ENCODE results near the gene BRS3. TPM values are rescaled to one million over a fixed set of nuclear protein-coding genes. Genes with fewer than 3 reads are reported as not detected.

Gene BRS3
- total RNA-seq, 2 donors from 2014 or later, result not detected

DNA sequence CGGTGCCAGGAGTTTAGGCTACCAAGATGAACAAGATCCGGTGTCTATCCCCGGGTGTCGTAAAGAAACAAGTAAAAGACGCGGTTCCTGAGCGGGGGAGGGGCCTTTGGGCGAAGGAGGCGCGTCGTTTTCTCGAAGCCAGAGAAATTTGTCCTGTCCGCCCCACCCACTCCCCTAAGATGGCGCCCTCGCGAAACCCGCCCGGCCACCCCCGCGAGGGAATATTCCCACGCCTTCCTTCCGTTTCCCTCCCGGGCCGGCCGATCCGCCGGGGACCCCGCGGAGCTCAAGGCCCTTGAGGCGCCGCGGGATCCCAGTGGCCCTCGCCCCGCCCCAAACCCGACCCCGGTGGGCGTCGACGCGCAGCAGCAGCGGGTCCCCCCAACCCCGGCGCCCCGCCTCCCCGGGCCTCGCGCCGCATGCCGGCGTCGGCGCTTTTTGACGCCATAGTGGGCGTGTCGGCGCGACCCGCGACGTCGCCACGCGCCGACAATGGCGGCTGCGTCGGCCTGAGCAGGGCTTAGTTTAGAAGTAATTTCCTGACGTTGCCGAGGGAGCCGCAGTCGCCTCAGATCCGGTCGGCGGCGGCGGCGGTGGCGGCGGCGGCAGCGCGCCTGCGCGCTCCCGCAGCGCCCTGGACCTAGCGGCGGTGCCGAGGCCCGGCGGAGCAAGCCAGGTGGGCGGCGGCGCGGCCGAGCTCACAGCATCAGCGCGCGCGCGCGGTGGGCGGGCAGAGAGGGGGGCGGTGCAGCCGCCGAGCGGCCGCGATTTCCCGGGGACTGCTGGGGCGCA is 9.2 kb downstream of the BRS3 start:
- H3K36me3 ChIP-seq (ENCODE audit: control insufficient read depth, insufficient read depth, low read length), result peaks cover 27% of the 10 kb centered on the region
- 0 to 3% methylated on average over 6 to 98 of the region's 111 CpGs for WGBS, 2 experiments (ENCODE audit: insufficient coverage in 1 of 2, insufficient read length in 1 of 2)
- peak overlapping the region; percentile 92 for H3K27ac ChIP-seq (ENCODE audit: low read depth, low read length)
- Mint-ChIP-seq H3K27me3 (ENCODE audit: insufficient read depth) (no peaks in the 10 kb centered on the region), H3K9me3 (peaks cover 40% of the 10 kb centered on the region), H3K36me3 (ENCODE audit: low read depth) (peaks cover 8% of the 10 kb centered on the region), H3K4me1 (peaks cover 6% of the 10 kb centered on the region), H3K4me3 (peak overlapping the region; percentile 83), H3K27ac (peak overlapping the region; percentile 96)
- no peaks in the 10 kb centered on the region for H3K9me3 ChIP-seq (ENCODE audit: control insufficient read depth, low read length)
- H3K4me3 ChIP-seq (ENCODE audit: low read length), result peak overlapping the region; percentile 91
- peak; percentile 87 for DNase-seq
- no peaks in the 10 kb centered on the region for H3K4me1 ChIP-seq (ENCODE audit: control insufficient read depth, insufficient read depth, low read length)
- peak overlapping the region; percentile 77 for H3K9ac ChIP-seq (ENCODE audit: extremely low read depth, low read length, poor library complexity, severe bottlenecking)
- TF ChIP-seq, protein P1, sequence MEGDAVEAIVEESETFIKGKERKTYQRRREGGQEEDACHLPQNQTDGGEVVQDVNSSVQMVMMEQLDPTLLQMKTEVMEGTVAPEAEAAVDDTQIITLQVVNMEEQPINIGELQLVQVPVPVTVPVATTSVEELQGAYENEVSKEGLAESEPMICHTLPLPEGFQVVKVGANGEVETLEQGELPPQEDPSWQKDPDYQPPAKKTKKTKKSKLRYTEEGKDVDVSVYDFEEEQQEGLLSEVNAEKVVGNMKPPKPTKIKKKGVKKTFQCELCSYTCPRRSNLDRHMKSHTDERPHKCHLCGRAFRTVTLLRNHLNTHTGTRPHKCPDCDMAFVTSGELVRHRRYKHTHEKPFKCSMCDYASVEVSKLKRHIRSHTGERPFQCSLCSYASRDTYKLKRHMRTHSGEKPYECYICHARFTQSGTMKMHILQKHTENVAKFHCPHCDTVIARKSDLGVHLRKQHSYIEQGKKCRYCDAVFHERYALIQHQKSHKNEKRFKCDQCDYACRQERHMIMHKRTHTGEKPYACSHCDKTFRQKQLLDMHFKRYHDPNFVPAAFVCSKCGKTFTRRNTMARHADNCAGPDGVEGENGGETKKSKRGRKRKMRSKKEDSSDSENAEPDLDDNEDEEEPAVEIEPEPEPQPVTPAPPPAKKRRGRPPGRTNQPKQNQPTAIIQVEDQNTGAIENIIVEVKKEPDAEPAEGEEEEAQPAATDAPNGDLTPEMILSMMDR (conservative IDR thresholded peaks at IDR 0.05), result no peak
- no peaks in the 10 kb centered on the region for H3K27me3 ChIP-seq (ENCODE audit: control insufficient read depth, insufficient read depth, low read length, poor library complexity, severe bottlenecking)

DNA sequence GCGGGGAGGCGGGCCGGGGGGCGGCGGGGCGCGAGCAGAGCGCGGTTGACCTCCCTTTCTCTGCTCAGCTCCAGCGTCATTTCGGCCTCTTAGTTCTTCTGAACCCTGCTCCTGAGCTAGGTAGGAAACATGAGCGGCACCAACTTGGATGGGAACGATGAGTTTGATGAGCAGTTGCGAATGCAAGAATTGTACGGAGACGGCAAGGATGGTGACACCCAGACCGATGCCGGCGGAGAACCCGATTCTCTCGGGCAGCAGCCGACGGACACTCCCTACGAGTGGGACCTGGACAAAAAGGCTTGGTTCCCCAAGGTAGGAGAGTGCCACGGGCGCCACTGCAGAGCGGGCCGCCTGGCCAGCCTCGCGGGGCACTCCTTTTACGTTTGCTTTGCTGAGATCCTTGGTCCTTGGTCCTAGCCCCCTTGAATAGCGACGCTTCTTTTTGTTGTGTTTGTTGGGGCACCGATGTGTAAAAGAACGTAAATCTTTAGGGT is 9.9 kb downstream of the BRS3 start, which contains the start of gene HTATSF1:
TSS of gene HTATSF1 (plus strand) at position 37 of the 497 bp plus-strand sequence. CDS start at position 130, 93 bp downstream.
- no peak for DNase-seq
- Mint-ChIP-seq H3K4me3 (peak within 1 kb of the TSS; percentile 83), H3K27me3 (ENCODE audit: insufficient read depth) (no peaks in the 10 kb centered on the region), H3K4me1 (peaks cover 6% of the 10 kb centered on the region), H3K36me3 (ENCODE audit: low read depth) (peaks cover 8% of the 10 kb centered on the region), H3K27ac (peak within 1 kb of the TSS; percentile 96), H3K9me3 (peaks cover 34% of the 10 kb centered on the region)
- peak within 1 kb of the TSS; percentile 91 for H3K4me3 ChIP-seq (ENCODE audit: low read length)
- H3K4me1 ChIP-seq (ENCODE audit: control insufficient read depth, insufficient read depth, low read length), result no peaks in the 10 kb centered on the region
- 0% methylated on average over 4 to 31 of the region's 35 CpGs for WGBS, 2 experiments (ENCODE audit: insufficient coverage in 1 of 2, insufficient read length in 1 of 2)
- peaks cover 31% of the 10 kb centered on the region for H3K36me3 ChIP-seq (ENCODE audit: control insufficient read depth, insufficient read depth, low read length)
- no peaks in the 10 kb centered on the region for H3K9me3 ChIP-seq (ENCODE audit: control insufficient read depth, low read length)
- TF ChIP-seq, protein P1 (conservative IDR thresholded peaks at IDR 0.05), result no peak
- no peaks in the 10 kb centered on the region for H3K27me3 ChIP-seq (ENCODE audit: control insufficient read depth, insufficient read depth, low read length, poor library complexity, severe bottlenecking)
- H3K9ac ChIP-seq (ENCODE audit: extremely low read depth, low read length, poor library complexity, severe bottlenecking), result peak within 1 kb of the TSS; percentile 77
- peak within 1 kb of the TSS; percentile 92 for H3K27ac ChIP-seq (ENCODE audit: low read depth, low read length)

GRCh38 chrX:136519069-136519468 is 31.3 kb downstream of the BRS3 start:
- TF ChIP-seq, protein P1 (conservative IDR thresholded peaks at IDR 0.05), result peak; percentile 22
- no peaks in the 10 kb centered on the region for H3K27me3 ChIP-seq (ENCODE audit: control insufficient read depth, insufficient read depth, low read length, poor library complexity, severe bottlenecking)
- Mint-ChIP-seq H3K4me1 (no peaks in the 10 kb centered on the region), H3K9me3 (peaks cover 29% of the 10 kb centered on the region), H3K36me3 (ENCODE audit: low read depth) (no peaks in the 10 kb centered on the region), H3K27ac (no peak overlapping the region), H3K27me3 (ENCODE audit: insufficient read depth) (no peaks in the 10 kb centered on the region), H3K4me3 (no peak overlapping the region)
- no peaks in the 10 kb centered on the region for H3K36me3 ChIP-seq (ENCODE audit: control insufficient read depth, insufficient read depth, low read length)
- no peak overlapping the region for H3K9ac ChIP-seq (ENCODE audit: extremely low read depth, low read length, poor library complexity, severe bottlenecking)
- no peak overlapping the region for H3K27ac ChIP-seq (ENCODE audit: low read depth, low read length)
- H3K4me1 ChIP-seq (ENCODE audit: control insufficient read depth, insufficient read depth, low read length), result no peaks in the 10 kb centered on the region
- no peaks in the 10 kb centered on the region for H3K9me3 ChIP-seq (ENCODE audit: control insufficient read depth, low read length)
- WGBS, 2 experiments (ENCODE audit: insufficient coverage in 1 of 2, insufficient read length in 1 of 2), result 68 to 76% methylated on average over 2 to 3 of the region's 5 CpGs
- no peak overlapping the region for H3K4me3 ChIP-seq (ENCODE audit: low read length)
- no peak for DNase-seq
